Kidney (tissue), 14 donors: Measurements from ENCODE around the gene SUV39H2. TPM values are rescaled to one million over a fixed set of nuclear protein-coding genes. Genes with fewer than 3 reads are reported as not detected.

ENCODE experiments used
- DNase-seq, 5 donors: peaks; one replicate each; pipeline ENCODE4 v3.0.0-alpha.2; 2013 to 2020
- FAIRE-seq: peaks from 2 replicates; lab custom pipeline; 2012; peaks lifted over from hg19 to GRCh38; lab: Jason Lieb, UNC
- H3K27ac ChIP-seq, 2 donors: one replicate each; pipeline ENCODE4 v1.7.0; 2013; ENCODE audit warnings: low read depth in 2 of 2, low read length in 2 of 2, inconsistent platforms in 1 of 2
- H3K27me3 ChIP-seq: one replicate; pipeline ENCODE4 v1.7.1; 2013; ENCODE audit warnings: low read length, inconsistent platforms; ENCODE audit not compliant: control insufficient read depth, insufficient read depth
- H3K36me3 ChIP-seq, 3 donors: one replicate each; pipeline versions ENCODE4 v1.7.0 to v1.7.1; 2013; ENCODE audit warnings: low read length in 3 of 3, control low read depth in 1 of 3, inconsistent platforms in 1 of 3; ENCODE audit not compliant: insufficient read depth in 3 of 3, control insufficient read depth in 2 of 3
- H3K4me1 ChIP-seq, 3 donors: one replicate each; pipeline versions ENCODE4 v1.7.0 to v1.7.1; 2013; ENCODE audit warnings: low read length in 3 of 3, inconsistent platforms in 1 of 3, low read depth in 1 of 3; ENCODE audit not compliant: control insufficient read depth in 2 of 3, insufficient read depth in 2 of 3
- H3K4me3 ChIP-seq, 3 donors: one replicate each; pipeline versions ENCODE4 v1.7.0 to v1.8.1; 2013; ENCODE audit warnings: low read length in 3 of 3, control low read depth in 1 of 3, inconsistent platforms in 1 of 3
- H3K9ac ChIP-seq, 3 donors: one replicate each; pipeline versions ENCODE4 v1.7.0 to v1.7.1; 2013; ENCODE audit warnings: low read length in 3 of 3, control low read depth in 1 of 3, inconsistent platforms in 1 of 3
- H3K9me3 ChIP-seq, 3 donors: one replicate each; pipeline versions ENCODE4 v1.7.0 to v1.7.1; 2013; ENCODE audit warnings: low read length in 3 of 3, control low read depth in 1 of 3, inconsistent platforms in 1 of 3; ENCODE audit not compliant: control insufficient read depth in 2 of 3, insufficient read depth in 1 of 3
- CTCF ChIP-seq: IDR thresholded peaks from 3 replicates; pipeline ENCODE4 v1.5.1; 2012; ENCODE audit warnings: mild to moderate bottlenecking, moderate library complexity, borderline replicate concordance; ENCODE audit not compliant: insufficient read depth; ENCODE audit errors: extremely low read depth
- intact Hi-C: fragments of 100-400 bp; cut with DNase I; formaldehyde crosslinking; loops from one replicate; pipeline ENCODE4 v1.11.1; 2022
- polyA plus RNA-seq: library from polyadenylated mRNA; stranded (reverse); fragments of 350-450 nt; fragmentation: Illumina TruSeq; extraction: RNeasy Lipid Tissue Mini Kit (QIAGEN cat#74804); gene quantifications from one replicate; pipeline ENCODE4 v1.2.3, GENCODE V29; 2014; ENCODE audit warnings: low read depth, low replicate concordance; ENCODE audit not compliant: insufficient read depth
- total RNA-seq: library from RNA; stranded (reverse); fragmentation: NEBNext Ultra II Directional; extraction: Animal tissue kit (Norgen Biotek cat#: 25700); gene quantifications from one replicate; pipeline ENCODE4 v1.2.1, GENCODE V29; 2021
- donor health status: control.
- donor health status: control.
- donor health status: control.
- donor health status: control.
- donor health status: control.
- donor health status: DM: yes; HTN: yes; CAD: no.
- donor health status: Normal renal cell carcinoma (clear cell type).

The SUV39H2 gene
- total and polyA plus RNA-seq, 2 donors from 2014 or later = 3.8 to 5.1 TPM

DNA sequence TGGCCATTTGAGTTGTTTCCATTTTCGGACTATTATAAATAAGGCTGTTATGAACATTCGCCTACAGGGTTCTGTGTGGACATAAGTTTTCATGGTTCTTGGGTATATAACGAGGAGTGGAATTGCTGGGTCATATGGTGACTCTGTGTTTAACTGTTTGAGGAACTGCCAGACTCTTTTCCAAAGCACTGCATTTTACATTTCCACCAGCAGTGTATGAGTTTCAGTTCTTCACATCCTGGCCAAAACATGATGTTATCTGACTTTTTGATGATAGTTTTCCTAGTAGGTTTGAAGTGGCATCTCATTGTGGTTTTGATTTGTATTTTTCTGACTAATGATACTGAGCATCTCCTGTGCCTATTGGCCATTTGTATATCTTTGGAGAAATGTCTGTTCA, 5.4 kb downstream of the SUV39H2 start:
- no peak for TF ChIP-seq CTCF
- no peak for FAIRE-seq
- Histone ChIP-seq H3K36me3 (no peaks in the 10 kb centered on the region), H3K27ac (no peak overlapping the region), H3K9me3 (no peaks in the 10 kb centered on the region), H3K9ac (no peak overlapping the region), H3K27me3 (no peaks in the 10 kb centered on the region), H3K4me3 (no peak overlapping the region), H3K4me1 (peaks cover 0 to 3% (median 3%) of the 10 kb centered on the region in 3 donors)
- intact Hi-C loops = no loop called here
- no peak for DNase-seq

- no peaks in the 10 kb centered on the region for H3K27me3 ChIP-seq
- no peaks in the 10 kb centered on the region for H3K9me3 ChIP-seq
- no peak for TF ChIP-seq CTCF
- no peak overlapping the region for H3K27ac ChIP-seq
- FAIRE-seq (no peak), DNase-seq (no peak)
- H3K9ac ChIP-seq = no peak overlapping the region
- intact Hi-C loops = no loop called here
- H3K4me3 ChIP-seq = no peak overlapping the region
- no peaks in the 10 kb centered on the region for H3K4me1 ChIP-seq
- H3K36me3 ChIP-seq = no peaks in the 10 kb centered on the region
These were observed 10.7 kb downstream of the SUV39H2 start for GRCh38 chr10:14889318-14889717.

- no peaks in the 10 kb centered on the region for H3K36me3 ChIP-seq
- no peak for DNase-seq
- no peaks in the 10 kb centered on the region for H3K9me3 ChIP-seq
- no peak overlapping the region for H3K9ac ChIP-seq
- intact Hi-C loops = no loop called here
- H3K4me1 ChIP-seq = no peaks in the 10 kb centered on the region
- TF ChIP-seq CTCF = no peak
- H3K4me3 ChIP-seq = no peak overlapping the region
- no peak for FAIRE-seq
- H3K27me3 ChIP-seq = no peaks in the 10 kb centered on the region
- H3K27ac ChIP-seq = no peak overlapping the region
These were observed 12.5 kb downstream of the SUV39H2 start for GRCh38 chr10:14891151-14891550.

DNA sequence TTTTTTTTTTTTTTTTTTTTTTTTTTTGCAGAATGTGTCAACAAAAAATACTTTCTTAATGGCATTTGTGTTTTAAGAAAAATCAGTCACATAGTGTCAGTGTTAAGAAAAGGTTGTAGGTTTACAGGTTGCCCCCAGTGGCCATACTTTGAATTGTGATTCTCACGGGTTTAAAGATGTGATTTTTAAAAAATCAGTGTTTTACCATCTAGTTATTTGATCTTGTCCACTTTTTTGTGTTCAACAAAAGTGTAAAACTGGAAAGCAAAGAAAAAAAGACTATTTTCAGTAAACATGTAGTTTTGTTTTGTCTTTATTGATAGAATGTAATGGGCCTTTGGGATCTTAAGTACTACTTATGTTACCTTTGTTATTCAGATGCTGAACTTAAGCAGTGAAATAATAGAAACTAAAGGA, 25.7 kb downstream of the SUV39H2 start:
- Histone ChIP-seq H3K4me1 (no peaks in the 10 kb centered on the region), H3K27me3 (no peaks in the 10 kb centered on the region), H3K9me3 (no peaks in the 10 kb centered on the region), H3K9ac (no peak overlapping the region), H3K4me3 (no peak overlapping the region), H3K36me3 (peaks cover 0 to 8% (median 4%) of the 10 kb centered on the region in 3 donors), H3K27ac (no peak overlapping the region)
- DNase-seq (peak in 2 of 5 donors; percentile 32 to 33), FAIRE-seq (peak; percentile 77)
- TF ChIP-seq CTCF = peak; percentile 40
- intact Hi-C loops = no loop called here
